Neutrophil (primary cell): Measurements from ENCODE around the gene HSPH1.

Experiments
- H3K27ac ChIP-seq: fragments of 200-600 bp; sonication (generic); 2 replicates; pipeline ENCODE4 v1.5.1; 2016; ENCODE audit warnings: mild to moderate bottlenecking, moderate library complexity
- H3K27me3 ChIP-seq: fragments of 200-600 bp; sonication (generic); 2 replicates; pipeline ENCODE4 v1.6.0; 2016; ENCODE audit warnings: mild to moderate bottlenecking
- H3K36me3 ChIP-seq: fragments of 200-600 bp; sonication (generic); 2 replicates; pipeline ENCODE4 v1.5.1; 2017
- H3K4me1 ChIP-seq, 2 experiments: fragments of 200-600 bp in 1 of 2; sonication (generic) in 1 of 2; 1 replicate in 1 of 2; 2 replicates in 1 of 2; pipeline versions ENCODE4 v1.5.1 to v1.6.1; 2013 to 2016; ENCODE audit warnings: low read depth in 1 of 2, low read length in 1 of 2, mild to moderate bottlenecking in 1 of 2, moderate library complexity in 1 of 2; ENCODE audit not compliant: control insufficient read depth in 1 of 2, insufficient read depth in 1 of 2
- H3K4me3 ChIP-seq, 2 experiments: fragments of 200-600 bp in 1 of 2; sonication (generic) in 1 of 2; 1 replicate in 1 of 2; 2 replicates in 1 of 2; pipeline ENCODE4 v1.5.1; 2013 to 2016; ENCODE audit warnings: low read depth in 1 of 2, low read length in 1 of 2, mild to moderate bottlenecking in 1 of 2, moderate library complexity in 1 of 2
- H3K9me3 ChIP-seq: fragments of 200-600 bp; sonication (generic); 2 replicates; pipeline ENCODE4 v1.5.1; 2016
- CTCF ChIP-seq: fragments of 200-600 bp; sonication (generic); IDR thresholded peaks from 2 replicates; pipeline ENCODE4 v1.5.1; 2016; ENCODE audit warnings: antibody characterized with exemption

Gene HSPH1

GRCh38 chr13:31131470-31131961 is 30.2 kb downstream of the HSPH1 start:
- Histone ChIP-seq H3K4me1 (no peaks in the 10 kb centered on the region), H3K4me3 (no peak overlapping the region), H3K27me3 (peaks cover 12% of the 10 kb centered on the region), H3K27ac (no peak overlapping the region), H3K9me3 (no peaks in the 10 kb centered on the region), H3K36me3 (peaks cover 5% of the 10 kb centered on the region)
- no peak for TF ChIP-seq CTCF

GRCh38 chr13:31129419-31129818 is 32.3 kb downstream of the HSPH1 start:
- TF ChIP-seq CTCF = no peak

GRCh38 chr13:31124204-31124603 is 37.5 kb downstream of the HSPH1 start:
- Histone ChIP-seq H3K9me3 (no peaks in the 10 kb centered on the region), H3K36me3 (no peaks in the 10 kb centered on the region), H3K4me1 (no peaks in the 10 kb centered on the region), H3K27ac (no peak overlapping the region), H3K27me3 (peaks cover 35% of the 10 kb centered on the region), H3K4me3 (no peak overlapping the region)
- TF ChIP-seq CTCF = no peak

More at GRCh38 chr13:31129419-31129818, 32.3 kb downstream of the HSPH1 start:
- Histone ChIP-seq H3K4me1 (no peaks in the 10 kb centered on the region), H3K27ac (no peak overlapping the region), H3K9me3 (no peaks in the 10 kb centered on the region), H3K27me3 (peaks cover 30% of the 10 kb centered on the region), H3K36me3 (no peaks in the 10 kb centered on the region), H3K4me3 (no peak overlapping the region)

GRCh38 chr13:31122544-31123260 is 39.0 kb downstream of the HSPH1 start:
- Histone ChIP-seq H3K4me1 (no peaks in the 10 kb centered on the region), H3K4me3 (no peak overlapping the region), H3K27me3 (peaks cover 34% of the 10 kb centered on the region), H3K9me3 (no peaks in the 10 kb centered on the region), H3K36me3 (no peaks in the 10 kb centered on the region), H3K27ac (no peak overlapping the region)
- no peak for TF ChIP-seq CTCF

- H3K9me3 ChIP-seq = no peaks in the 10 kb centered on the region
- peaks cover 39% of the 10 kb centered on the region for H3K27me3 ChIP-seq
- H3K36me3 ChIP-seq = no peaks in the 10 kb centered on the region
- no peaks in the 10 kb centered on the region for H3K4me1 ChIP-seq
- no peak overlapping the region for H3K27ac ChIP-seq
- no peak for TF ChIP-seq CTCF
- H3K4me3 ChIP-seq = no peak overlapping the region
Measured at GRCh38 chr13:31122143-31122542, 39.6 kb downstream of the HSPH1 start.
